Stomach (tissue), 9 donors: ENCODE measurements around the gene ROBO1. TPM values are rescaled to one million over a fixed set of nuclear protein-coding genes. Genes with fewer than 3 reads are reported as not detected.

Experiments used
- DNase-seq, 2 donors: peaks; one replicate each; pipeline versions ENCODE4 v3.0.0 to v3.0.0-alpha.2; 2013 to 2019
- H3K27ac ChIP-seq, 5 donors: fragments of 200-600 bp in 4 of 5; sonication (generic) in 4 of 5; one replicate each; pipeline ENCODE4 v1.5.1; 2013 to 2019; ENCODE audit warnings: mild to moderate bottlenecking in 1 of 5, moderate library complexity in 1 of 5
- H3K27me3 ChIP-seq, 3 donors: fragments of 200-600 bp; sonication (generic); one replicate each; pipeline ENCODE4 v1.5.1; 2017 to 2019; ENCODE audit warnings: mixed run types in 1 of 3
- H3K36me3 ChIP-seq, 4 donors: fragments of 200-600 bp; sonication (generic); 1 replicate in 3 of 4; 2 replicates in 1 of 4; pipeline ENCODE4 v1.5.1; 2016 to 2019
- H3K4me1 ChIP-seq, 4 donors: fragments of 200-600 bp; sonication (generic); one replicate each; pipeline ENCODE4 v1.5.1; 2016 to 2019
- H3K4me3 ChIP-seq, 4 donors: fragments of 200-600 bp; sonication (generic) in 3 of 4; one replicate each; pipeline ENCODE4 v1.5.1; 2016 to 2019; ENCODE audit warnings: mild to moderate bottlenecking in 1 of 4
- H3K9me3 ChIP-seq, 4 donors: fragments of 200-600 bp; sonication (generic); one replicate each; pipeline ENCODE4 v1.5.1; 2016 to 2019
- EP300 ChIP-seq: sonication (generic); formaldehyde crosslinking; IDR thresholded peaks from one replicate; pipeline ENCODE4 v1.6.1; 2017; ENCODE audit warnings: antibody characterized with exemption
- POLR2A ChIP-seq, 4 donors: fragments of 450-650 bp; IDR thresholded peaks; one replicate each; pipeline ENCODE4 v1.6.1; 2016; ENCODE audit warnings: antibody characterized with exemption in 4 of 4, control low read depth in 2 of 4, mild to moderate bottlenecking in 1 of 4, moderate library complexity in 1 of 4
- POLR2AphosphoS5 ChIP-seq, 3 donors: sonication (generic); formaldehyde crosslinking; IDR thresholded peaks; one replicate each; pipeline ENCODE4 v1.6.1; 2016; ENCODE audit warnings: antibody characterized with exemption in 3 of 3
- WGBS, 5 donors: extraction: QIAGEN DNeasy Blood & Tissue Kit in 3 of 5; methylation state at CpG; one replicate each; pipeline versions ENCODE4 v1.1.5 to v1.1.7; 2013 to 2018; 5-methylcytosine and 5-hydroxymethylcytosine counted together
- intact Hi-C: fragments of 100-400 bp; cut with DNase I; formaldehyde crosslinking; loops from one replicate; pipeline ENCODE4 v1.15.1; 2023; ENCODE audit warnings: low total_unique reads
- polyA plus RNA-seq, 3 donors: library from polyadenylated mRNA; stranded (reverse); fragments of 200-250 nt; gene quantifications; one replicate each; pipeline ENCODE4 v1.2.3, GENCODE V29; 2013
- total RNA-seq, 5 donors: library from RNA; depleted of rRNA; stranded (reverse); fragments of >200 nt; gene quantifications; one replicate each; pipeline versions ENCODE4 v1.1.0 to v1.2.3, GENCODE V29; 2014 to 2016
- TF ChIP-seq, protein P1 (sequence below), 7 experiments: fragments of 450-650 bp in 4 of 7; fragments of 200-600 bp in 3 of 7; sonication (generic) in 3 of 7; IDR thresholded peaks; one replicate each; pipeline ENCODE4 v1.5.1; 2016 to 2019; ENCODE audit warnings: antibody characterized with exemption in 7 of 7, control low read depth in 2 of 7, mild to moderate bottlenecking in 1 of 7
- donor health status: healthy with polysubstance abuse.
- donor health status: Bipolar disorder and iron deficiency.
- donor health status: healthy.

The ROBO1 gene
- total and polyA plus RNA-seq, 8 donors: 2.0 to 174 (median 4.5) TPM

DNA sequence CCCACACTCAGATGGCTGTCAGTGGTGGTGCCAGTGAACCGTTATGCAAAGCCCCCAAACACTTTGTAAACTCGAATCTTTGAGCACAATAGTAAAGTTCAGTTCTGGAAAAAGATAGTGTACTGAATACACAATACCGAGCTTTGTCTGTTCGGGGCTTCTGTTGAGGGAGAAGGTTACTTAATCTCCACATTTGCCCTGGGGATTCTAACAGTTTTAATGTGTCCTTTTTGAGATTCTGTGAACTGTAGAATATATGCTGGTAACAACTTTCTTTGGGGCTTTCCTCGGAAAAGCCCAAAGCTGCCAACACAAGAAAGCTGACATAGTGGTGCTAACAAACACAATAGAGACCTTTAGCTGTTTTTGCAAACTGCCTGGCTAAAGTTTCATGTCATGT is 686.5 kb downstream of the ROBO1 start:
- intact Hi-C loops: no loop called here
- WGBS, 5 donors: 51 to 65% (median 62%) methylated on average over 5 of the region's 5 CpGs

DNA sequence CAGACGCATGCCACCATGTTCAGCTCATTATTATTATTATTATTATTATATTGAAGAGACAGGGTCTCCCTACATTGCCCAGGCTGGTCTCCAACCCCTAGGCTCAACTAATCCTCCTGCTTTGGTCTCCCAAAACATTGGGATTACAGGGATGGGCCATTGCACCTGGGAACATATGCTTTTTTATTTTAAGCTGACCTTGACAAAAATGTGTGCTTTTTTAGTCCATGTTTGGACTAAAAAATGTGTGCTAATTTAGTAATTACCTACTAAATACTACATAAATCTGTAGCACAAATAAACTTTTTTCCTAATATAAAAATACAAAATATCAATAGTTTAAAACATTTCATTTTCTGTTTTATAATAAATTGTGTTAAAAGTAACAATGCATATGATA is 693.2 kb downstream of the ROBO1 start:
- DNase-seq: no peak
- no peaks in the 10 kb centered on the region for H3K36me3 ChIP-seq
- no peak overlapping the region for H3K27ac ChIP-seq
- no peak for TF ChIP-seq POLR2A (IDR thresholded peaks at IDR 0.05)
- TF ChIP-seq POLR2AphosphoS5 (IDR thresholded peaks at IDR 0.05): no peak
- TF ChIP-seq EP300: no peak
- TF ChIP-seq, protein P1, sequence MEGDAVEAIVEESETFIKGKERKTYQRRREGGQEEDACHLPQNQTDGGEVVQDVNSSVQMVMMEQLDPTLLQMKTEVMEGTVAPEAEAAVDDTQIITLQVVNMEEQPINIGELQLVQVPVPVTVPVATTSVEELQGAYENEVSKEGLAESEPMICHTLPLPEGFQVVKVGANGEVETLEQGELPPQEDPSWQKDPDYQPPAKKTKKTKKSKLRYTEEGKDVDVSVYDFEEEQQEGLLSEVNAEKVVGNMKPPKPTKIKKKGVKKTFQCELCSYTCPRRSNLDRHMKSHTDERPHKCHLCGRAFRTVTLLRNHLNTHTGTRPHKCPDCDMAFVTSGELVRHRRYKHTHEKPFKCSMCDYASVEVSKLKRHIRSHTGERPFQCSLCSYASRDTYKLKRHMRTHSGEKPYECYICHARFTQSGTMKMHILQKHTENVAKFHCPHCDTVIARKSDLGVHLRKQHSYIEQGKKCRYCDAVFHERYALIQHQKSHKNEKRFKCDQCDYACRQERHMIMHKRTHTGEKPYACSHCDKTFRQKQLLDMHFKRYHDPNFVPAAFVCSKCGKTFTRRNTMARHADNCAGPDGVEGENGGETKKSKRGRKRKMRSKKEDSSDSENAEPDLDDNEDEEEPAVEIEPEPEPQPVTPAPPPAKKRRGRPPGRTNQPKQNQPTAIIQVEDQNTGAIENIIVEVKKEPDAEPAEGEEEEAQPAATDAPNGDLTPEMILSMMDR (IDR thresholded peaks at IDR 0.05): no peak
- 85 to 100% (median 91%) methylated on average over 1 of the region's 1 CpG for WGBS, 5 donors
- H3K4me3 ChIP-seq: no peak overlapping the region
- intact Hi-C loops: no loop called here
- H3K4me1 ChIP-seq: no peaks in the 10 kb centered on the region
- no peaks in the 10 kb centered on the region for H3K27me3 ChIP-seq
- H3K9me3 ChIP-seq: no peaks in the 10 kb centered on the region

More for the DNA sequence above, 686.5 kb downstream of the ROBO1 start:
- no peak for DNase-seq
- Histone ChIP-seq H3K4me1 (no peaks in the 10 kb centered on the region), H3K4me3 (no peak overlapping the region), H3K27me3 (no peaks in the 10 kb centered on the region), H3K36me3 (no peaks in the 10 kb centered on the region), H3K27ac (no peak overlapping the region), H3K9me3 (no peaks in the 10 kb centered on the region)
- TF ChIP-seq POLR2AphosphoS5 (IDR thresholded peaks at IDR 0.05): no peak
- TF ChIP-seq, protein P1 (IDR thresholded peaks at IDR 0.05): no peak
- TF ChIP-seq POLR2A (IDR thresholded peaks at IDR 0.05): no peak
- no peak for TF ChIP-seq EP300

DNA sequence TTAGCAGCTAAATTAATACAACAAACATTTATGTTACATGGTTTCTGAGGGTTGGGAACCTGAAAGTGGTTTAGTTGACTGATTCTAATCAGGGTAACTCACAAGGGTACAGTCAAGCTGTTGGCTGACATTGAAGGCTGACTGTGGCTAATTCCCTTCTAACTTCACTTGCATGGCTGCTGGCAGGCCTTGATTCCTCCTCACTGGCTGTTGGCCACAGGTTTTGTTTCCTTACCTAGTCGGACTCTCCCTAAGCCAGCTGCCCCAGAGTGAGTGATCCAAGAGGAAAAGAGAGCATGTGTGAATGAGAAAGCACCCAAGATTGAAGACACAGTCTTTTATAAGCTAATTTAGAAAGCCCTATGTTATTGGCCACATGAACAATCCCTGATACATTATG is 700.1 kb downstream of the ROBO1 start:
- DNase-seq: no peak
- Histone ChIP-seq H3K9me3 (no peaks in the 10 kb centered on the region), H3K4me1 (no peaks in the 10 kb centered on the region), H3K27ac (no peak overlapping the region), H3K27me3 (no peaks in the 10 kb centered on the region), H3K36me3 (no peaks in the 10 kb centered on the region), H3K4me3 (no peak overlapping the region)
- WGBS, 5 donors: 53 to 69% (median 65%) methylated on average over 1 of the region's 1 CpG
- TF ChIP-seq POLR2A (IDR thresholded peaks at IDR 0.05): no peak
- intact Hi-C loops: no loop called here

DNA sequence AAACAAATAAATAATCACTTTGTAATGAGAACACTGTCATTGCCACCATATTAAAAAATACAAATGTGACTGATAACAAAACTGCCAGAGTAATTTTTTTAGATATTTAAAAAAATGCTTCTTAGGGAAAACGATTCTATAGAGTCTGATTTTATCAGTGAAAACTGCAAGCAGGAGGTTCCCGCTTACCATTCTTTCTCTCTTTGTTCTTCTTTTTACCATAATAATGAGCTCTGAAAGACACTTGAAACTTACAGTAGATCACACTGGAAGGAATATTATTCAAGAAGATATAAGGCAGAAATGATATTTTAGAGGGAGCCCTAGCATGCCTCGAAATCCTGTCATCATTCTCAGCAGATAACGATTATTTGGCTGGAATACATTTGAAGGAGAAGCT is 701.3 kb downstream of the ROBO1 start:
- H3K9me3 ChIP-seq: no peaks in the 10 kb centered on the region
- no peaks in the 10 kb centered on the region for H3K4me1 ChIP-seq
- no peaks in the 10 kb centered on the region for H3K36me3 ChIP-seq
- intact Hi-C loops: no loop called here
- H3K4me3 ChIP-seq: no peak overlapping the region
- no peaks in the 10 kb centered on the region for H3K27me3 ChIP-seq
- WGBS, 5 donors: 62 to 79% (median 72%) methylated on average over 4 of the region's 4 CpGs
- DNase-seq: no peak
- TF ChIP-seq EP300: no peak
- no peak for TF ChIP-seq POLR2AphosphoS5 (IDR thresholded peaks at IDR 0.05)
- TF ChIP-seq POLR2A (IDR thresholded peaks at IDR 0.05): no peak
- TF ChIP-seq, protein P1 (IDR thresholded peaks at IDR 0.05): no peak
- no peak overlapping the region for H3K27ac ChIP-seq

DNA sequence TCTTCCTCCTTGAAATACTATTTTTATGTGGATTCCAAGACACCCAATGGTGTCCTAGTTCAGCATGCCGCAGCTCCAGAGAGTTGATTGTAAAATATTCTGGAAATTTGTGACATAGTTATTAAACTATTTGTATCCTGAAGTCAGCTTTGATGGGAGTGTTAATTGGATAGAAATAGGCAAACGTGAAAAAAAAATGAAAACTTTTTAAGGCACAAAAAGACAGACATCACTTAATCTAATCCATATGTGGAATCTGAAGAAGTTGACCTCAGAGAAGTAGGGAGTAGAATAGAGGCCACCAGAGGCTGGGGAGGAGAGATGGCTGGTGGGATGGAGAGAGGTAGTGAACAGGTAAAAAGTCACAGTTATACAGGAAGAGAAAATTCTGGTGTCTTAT is 704.2 kb downstream of the ROBO1 start:
- H3K4me1 ChIP-seq: no peaks in the 10 kb centered on the region
- TF ChIP-seq, protein P1 (IDR thresholded peaks at IDR 0.05): no peak
- TF ChIP-seq EP300 (no peak), POLR2AphosphoS5 (IDR thresholded peaks at IDR 0.05) (no peak), POLR2A (IDR thresholded peaks at IDR 0.05) (no peak)
- no peak overlapping the region for H3K4me3 ChIP-seq
- H3K27ac ChIP-seq: no peak overlapping the region
- 66 to 83% (median 83%) methylated on average over 2 of the region's 2 CpGs for WGBS, 5 donors
- DNase-seq: no peak
- H3K9me3 ChIP-seq: no peaks in the 10 kb centered on the region
- intact Hi-C loops: no loop called here
- H3K36me3 ChIP-seq: no peaks in the 10 kb centered on the region
- H3K27me3 ChIP-seq: no peaks in the 10 kb centered on the region
